Hematopoietic multipotent progenitor cell (in vitro differentiated cells): Measurements from ENCODE around the gene GABRB2. TPM values are rescaled to one million over a fixed set of nuclear protein-coding genes. Genes with fewer than 3 reads are reported as not detected.
"Not testable (repeated sequence)": the region's sequence is repeated elsewhere in the genome, so short reads cannot be mapped to it uniquely, and the experiment has no call there.

Source experiments
- DNase-seq, 3 donors: peaks; one replicate each; pipeline ENCODE4 v3.0.0-alpha.2; 2011 to 2015; ENCODE audit warnings: low read depth in 2 of 3, low spot score in 2 of 3
- total RNA-seq: library from RNA; depleted of rRNA; stranded (reverse); fragments of >200 nt; gene quantifications from one replicate; pipeline ENCODE4 v1.2.3, GENCODE V29; 2012

GABRB2 gene
- total RNA-seq, 1 donor, result under 0.01 TPM

DNA sequence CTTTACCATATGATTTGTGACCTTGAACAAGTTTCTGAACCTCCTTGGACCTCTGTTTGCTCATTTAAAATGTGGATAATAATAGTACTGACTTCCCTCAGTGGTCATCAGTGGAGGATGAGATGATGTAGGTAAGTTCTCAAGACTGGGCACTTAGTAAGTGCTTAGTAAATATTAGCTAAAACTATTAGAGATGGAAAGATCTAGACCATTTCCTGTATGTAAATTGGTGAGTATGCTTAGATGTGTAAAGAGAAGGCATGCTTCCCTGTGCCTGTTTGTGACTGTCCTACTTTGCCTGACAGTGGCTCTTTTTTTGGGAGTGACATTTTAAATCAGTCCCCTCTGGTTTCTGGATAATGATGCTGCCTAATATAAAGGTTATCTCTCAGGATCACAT, 288.1 kb downstream of the GABRB2 start:
- no peak for DNase-seq

DNA sequence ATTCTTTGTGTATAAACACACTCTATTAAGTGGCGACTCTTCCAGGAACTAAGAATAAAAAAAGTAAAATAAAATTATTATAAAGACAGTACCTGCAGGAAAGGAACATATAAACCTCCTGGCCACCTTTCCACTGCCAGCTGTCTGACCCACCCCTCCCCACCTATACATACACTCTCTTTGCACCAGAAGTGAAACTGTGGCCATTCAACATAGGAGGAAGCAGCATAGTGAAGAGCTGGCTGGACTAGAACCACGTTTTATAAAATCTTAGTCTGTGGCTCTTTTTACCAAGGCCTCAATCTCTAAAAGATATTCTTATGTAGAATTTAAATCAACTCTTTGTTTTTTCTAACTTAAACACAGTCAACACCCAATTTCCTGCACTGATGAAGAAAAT, 289.6 kb downstream of the GABRB2 start:
- no peak for DNase-seq

DNA sequence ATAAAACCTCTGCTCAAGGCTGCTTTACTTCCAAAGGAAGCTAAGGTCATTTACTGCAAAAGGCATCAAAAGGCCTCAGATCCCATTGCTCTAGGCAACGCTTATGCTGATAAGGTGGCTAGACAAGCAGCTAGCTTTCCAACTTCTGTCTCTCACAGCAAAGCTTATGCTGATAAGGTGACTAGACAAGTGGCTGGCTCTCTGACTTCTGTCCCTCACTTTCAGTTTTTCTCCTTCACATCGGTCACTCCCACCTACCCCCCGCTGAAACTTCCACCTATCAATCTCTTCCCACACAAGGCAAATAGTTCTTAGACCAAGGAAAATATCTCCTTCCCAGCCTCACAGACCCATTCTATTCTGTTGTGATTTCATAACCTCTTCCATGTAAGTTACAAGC, 293.6 kb downstream of the GABRB2 start:
- not testable (repeated sequence) for DNase-seq

GRCh38 chr5:161246749-161247148, 299.8 kb downstream of the GABRB2 start:
- no peak for DNase-seq

GRCh38 chr5:161245846-161246245, 300.7 kb downstream of the GABRB2 start:
- not testable (repeated sequence) for DNase-seq

Other genes starting within 250 kb of the GABRB2 start
- not detected for gene GABRA6, start 139.0 kb upstream of the GABRB2 start, total RNA-seq